AG20443 (cell line): ENCODE results near the gene CFAP54.
"Not testable (repeated sequence)": the region's sequence is repeated elsewhere in the genome, so short reads cannot be mapped to it uniquely, and the experiment has no call there.

Experiments used
- DNase-seq: peaks from one replicate; pipeline ENCODE4 v3.0.0; 2012; ENCODE audit warnings: low spot score, mixed read lengths

CFAP54 gene

GRCh38 chr12:96478011-96478410, 11.4 kb upstream of the CFAP54 start:
- no peak for DNase-seq

- DNase-seq, result no peak
These were observed 7.3 kb upstream of the CFAP54 start for GRCh38 chr12:96482086-96482485.

DNA sequence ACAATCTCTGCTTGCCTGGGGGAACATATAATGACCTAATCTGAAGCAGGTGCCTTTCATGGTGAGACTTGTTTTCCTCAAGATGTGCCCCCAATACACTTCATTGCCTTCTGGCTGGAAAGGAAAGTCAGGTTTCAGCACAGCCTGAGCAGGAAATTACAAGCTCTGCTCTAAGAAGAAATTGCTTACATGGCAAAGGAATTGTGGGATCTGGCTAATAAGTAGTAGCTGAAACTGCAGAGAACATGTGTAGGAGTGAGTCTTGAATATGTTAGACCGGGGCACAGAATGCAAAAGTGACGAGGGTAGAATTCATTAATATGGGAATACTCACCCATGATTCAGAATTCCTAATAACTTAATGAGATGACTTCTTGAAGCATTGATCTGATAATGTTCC, 6.3 kb upstream of the CFAP54 start:
- no peak for DNase-seq

DNA sequence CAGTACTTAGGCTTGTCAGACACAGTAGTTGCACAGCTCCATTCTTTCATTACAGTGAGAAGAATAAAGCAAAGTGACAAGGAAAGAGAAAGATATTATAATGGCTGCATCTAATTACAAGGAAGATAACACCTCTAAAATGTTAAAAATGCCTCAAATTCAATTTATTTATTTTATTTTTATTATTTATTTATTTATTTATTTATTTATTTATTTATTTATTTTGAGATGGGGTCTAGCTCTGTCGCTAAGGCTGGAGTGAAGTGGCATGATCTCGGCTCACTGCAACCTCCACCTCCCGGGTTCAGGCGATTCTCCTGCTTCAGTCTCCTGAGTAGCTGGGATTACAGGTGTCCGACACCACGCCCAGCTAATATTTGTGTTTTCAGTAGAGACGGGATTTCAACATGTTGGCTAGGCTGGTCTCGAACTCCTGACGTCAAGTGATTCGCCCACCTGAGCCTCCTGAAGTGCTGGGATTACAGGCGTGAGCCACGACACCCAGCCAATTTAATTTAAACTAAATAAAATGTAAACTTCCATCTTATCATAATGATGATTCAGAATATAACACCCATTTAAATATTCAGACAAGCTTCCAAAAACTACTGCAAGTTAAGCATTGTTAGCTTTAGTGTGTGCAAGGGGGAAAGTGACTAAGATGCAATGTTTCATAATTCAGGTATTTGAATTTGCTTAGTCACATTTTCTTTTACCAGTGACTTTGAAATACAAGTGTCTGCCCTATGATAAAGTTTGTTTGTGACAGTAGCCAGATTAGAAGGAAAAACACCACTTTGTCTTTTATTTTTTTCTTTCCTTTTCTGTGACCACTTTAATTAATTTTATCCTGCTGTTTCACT, 2.4 kb upstream of the CFAP54 start:
- peak; percentile 55 for DNase-seq

GRCh38 chr12:96487634-96488033, 1.7 kb upstream of the CFAP54 start:
- DNase-seq, result no peak

DNA sequence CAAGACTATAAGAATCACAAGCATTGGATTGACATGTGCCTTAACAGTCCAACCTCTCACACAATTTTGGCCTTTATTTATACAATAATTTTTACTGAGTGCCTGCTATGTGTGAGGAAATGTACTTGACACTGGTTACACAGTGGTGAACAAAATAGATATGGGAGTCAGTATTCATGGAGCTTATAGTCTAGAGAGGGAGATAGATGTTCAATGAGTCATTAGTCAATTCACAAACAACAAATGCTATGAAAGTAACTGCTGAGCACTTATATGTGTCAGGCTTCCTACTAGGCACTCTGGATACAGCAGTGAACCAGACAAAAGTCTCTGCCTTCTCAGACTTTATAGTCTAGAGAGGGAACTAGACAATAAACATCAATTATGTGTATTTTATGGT, 3.7 kb downstream of the CFAP54 start:
- DNase-seq, result no peak

GRCh38 chr12:96494154-96494553, 4.8 kb downstream of the CFAP54 start:
- not testable (repeated sequence) for DNase-seq

DNA sequence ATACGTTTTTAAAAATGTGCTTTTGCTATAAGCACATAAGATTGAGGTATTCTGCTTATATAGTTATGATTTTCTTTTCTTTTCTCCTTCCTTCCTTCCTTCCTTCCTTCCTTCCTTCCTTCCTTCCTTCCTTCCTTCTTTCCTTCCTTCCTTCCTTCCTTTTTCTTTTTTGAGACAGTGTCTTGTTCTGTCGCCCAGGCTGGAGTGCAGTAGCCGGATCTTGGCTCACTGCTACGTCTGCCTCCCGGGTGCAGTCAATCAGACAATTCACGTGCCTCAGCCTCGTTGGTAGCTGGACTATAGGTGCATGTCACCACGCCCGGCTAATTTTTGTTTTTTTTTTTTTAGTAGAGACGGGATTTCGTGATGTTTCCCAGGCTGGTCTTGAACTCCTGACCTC, 5.8 kb downstream of the CFAP54 start:
- no peak for DNase-seq

DNA sequence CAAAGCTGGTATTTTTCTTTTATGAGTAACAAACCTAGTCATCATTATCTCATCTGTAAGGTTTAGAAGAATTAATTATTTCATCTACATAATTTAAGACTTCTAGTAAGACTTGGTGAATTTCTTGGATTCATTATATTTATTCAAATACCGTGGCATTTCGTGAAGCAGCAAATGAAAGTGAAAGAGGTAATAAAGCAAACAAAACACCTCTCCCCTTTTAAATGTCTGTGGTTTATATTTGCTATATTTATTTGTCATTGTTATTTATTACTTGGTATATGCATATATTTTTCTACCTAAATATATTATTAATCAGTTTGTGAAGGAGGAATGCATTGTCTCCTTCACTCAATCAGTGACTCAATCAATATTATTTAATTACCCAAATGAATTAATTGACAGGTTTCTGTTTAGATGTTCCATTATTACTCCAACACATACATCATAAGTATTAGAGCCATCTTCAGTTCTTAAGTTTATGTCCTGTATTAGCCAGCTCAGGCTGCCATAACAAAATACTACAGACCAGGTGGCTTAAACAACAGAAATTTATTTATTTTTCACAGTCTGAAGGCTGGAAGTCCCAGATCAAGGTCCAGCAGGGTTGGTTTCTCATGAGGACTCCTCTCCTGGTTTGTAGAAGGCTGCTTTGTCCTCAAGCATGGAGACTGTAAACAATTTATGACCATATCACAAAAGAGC, 6.6 kb downstream of the CFAP54 start:
- DNase-seq, result no peak

DNA sequence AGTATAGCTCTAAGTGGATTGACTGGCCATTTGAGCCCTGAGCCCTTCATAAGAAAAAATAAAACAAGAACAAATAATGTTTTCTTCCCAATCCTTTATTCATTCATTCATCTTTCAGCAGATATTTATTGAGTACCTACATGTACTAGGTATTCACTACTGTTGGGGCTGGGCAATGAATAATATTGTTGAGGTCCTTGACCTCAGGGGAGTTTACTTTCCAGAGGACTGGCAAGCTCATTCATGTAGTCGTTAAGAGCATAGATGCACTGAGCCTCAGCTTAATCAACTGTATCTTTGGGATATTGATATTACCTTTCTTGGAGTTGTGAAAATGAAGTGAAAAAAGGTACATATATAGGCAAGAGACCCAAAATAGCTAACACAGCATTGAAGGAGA, 7.6 kb downstream of the CFAP54 start:
- no peak for DNase-seq

DNA sequence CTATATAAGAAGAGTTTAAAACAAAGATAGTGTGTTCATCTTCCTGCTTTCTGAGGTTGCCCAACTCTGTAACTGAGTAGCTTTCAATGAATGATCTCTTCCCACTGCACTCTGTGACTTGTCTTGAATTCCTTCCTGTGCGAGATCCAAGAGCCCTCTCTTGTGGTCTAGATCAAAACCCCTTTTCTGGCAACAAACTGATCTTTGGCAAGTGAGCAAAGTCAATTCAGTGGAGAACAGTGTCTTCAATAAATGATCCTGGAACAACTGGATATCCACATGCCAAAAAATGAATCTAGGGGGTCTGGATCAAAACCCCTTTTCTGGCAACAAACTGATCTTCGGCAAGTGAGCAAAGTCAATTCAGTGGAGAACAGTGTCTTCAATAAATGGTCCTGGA, 8.5 kb downstream of the CFAP54 start:
- no peak for DNase-seq

- peak; percentile 27 for DNase-seq
These were observed 11.3 kb downstream of the CFAP54 start for GRCh38 chr12:96500693-96501092.

DNA sequence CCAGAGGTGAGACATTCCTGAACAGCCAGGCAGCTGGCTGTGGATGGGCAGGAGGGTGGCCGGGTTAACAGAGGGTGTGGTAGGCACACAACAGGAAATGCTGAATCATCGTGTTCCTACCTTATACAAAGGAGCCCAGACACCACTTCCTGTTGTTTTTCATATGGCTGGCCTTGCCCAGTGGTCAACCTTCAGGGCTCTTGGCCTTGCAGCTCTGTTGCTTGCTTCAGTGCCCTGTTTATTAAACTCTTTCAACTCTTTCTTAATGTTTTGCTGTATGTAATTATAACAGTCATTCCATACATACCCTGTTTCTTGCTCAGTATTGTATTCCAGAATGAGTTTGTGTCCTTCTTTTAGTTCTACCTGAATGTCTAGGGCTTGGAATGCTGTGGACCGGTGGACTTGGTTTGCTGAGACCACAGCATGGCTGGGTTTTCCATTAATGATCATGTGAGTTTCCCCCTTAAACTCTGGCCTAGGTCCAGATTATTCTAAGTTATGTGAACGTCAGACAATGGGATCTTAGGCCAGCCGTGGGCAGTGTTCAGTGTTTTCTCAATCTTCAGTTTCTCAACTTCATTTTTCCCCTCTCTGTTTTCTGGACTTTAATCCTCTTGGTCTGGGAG, 11.9 kb downstream of the CFAP54 start:
- DNase-seq, result peak; percentile 57

DNA sequence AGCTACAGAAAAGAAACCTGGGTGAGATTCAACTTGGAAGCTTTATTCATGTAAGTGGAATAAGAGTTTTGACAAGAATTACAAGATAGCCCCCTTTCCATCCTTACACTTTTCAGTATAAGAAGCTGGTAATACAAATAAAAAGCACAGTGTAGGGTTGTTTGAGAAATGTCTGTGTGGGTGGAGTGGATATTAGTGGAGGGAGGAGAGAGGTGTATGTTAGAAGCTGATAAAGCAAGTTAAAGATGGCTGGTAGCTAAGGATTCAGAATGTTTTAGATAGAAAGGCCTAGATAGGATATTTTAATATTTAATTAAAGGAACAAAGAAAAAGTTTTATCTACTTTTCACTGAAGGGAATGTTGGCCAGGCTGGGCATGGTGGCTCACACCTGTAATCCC, 12.5 kb downstream of the CFAP54 start:
- no peak for DNase-seq

- DNase-seq, result no peak
These were observed 13.1 kb downstream of the CFAP54 start for GRCh38 chr12:96502477-96502876.

- DNase-seq, result no peak
These were observed 13.7 kb downstream of the CFAP54 start for GRCh38 chr12:96502949-96503532.

DNA sequence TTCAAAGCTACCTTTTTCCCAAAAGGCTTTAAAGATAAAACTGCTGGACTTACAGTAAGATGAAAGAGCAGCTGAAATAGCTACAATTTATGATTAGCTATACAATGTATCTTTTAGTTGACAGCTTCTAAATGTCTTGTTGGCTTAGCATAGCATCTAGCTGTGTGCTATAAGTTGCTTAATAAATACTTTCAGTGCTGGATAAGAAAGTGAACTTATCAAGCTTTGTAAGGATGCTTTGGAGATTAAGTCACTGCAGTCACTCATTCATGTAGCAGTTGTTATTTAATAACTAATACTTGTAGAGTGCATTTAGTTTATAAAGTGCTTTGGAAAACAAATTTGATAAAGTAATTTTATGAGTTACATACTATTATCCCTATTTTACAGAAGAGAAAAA, 14.6 kb downstream of the CFAP54 start:
- DNase-seq, result no peak

DNA sequence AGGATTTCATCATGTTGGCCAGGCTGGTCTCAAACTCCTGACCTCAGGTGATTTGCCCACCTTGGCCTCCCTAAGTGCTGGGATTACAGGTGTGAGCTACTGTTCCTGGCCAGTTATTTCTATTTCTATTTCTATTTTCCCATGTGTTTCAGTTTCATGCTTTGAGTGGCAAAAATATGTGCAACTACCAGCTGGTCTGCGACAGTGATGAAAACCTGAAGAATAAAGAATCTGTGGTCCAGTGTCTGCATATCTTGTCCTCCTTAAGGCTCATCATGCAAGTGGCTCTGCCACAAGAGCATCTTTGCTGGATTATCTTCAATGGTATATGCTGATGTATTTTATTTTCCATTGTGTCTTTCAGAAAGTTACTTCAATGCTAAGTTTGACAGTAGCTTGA, 17.4 kb downstream of the CFAP54 start:
- DNase-seq, result no peak

- DNase-seq, result peak; percentile 38
These were observed 21.0 kb downstream of the CFAP54 start for GRCh38 chr12:96510306-96510764.

DNA sequence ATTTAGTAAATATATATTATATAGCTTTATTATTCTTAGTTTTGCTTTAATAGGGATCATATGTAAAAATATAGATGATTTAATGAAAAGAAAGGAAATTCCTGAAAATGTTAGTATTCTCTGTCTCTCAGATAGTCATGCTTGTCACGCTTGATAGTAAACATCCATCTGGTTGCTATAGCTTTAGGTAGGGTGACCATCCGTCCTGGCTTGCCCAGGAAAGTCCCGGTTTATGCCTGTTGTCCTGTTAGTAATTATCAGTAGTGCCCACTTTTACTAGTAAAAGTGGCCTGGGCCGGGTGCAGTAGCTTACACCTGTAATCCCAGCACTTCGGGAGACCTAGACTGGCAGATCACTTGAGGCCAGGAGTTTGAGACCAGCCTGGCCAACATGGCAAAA, 23.8 kb downstream of the CFAP54 start:
- no peak for DNase-seq

DNA sequence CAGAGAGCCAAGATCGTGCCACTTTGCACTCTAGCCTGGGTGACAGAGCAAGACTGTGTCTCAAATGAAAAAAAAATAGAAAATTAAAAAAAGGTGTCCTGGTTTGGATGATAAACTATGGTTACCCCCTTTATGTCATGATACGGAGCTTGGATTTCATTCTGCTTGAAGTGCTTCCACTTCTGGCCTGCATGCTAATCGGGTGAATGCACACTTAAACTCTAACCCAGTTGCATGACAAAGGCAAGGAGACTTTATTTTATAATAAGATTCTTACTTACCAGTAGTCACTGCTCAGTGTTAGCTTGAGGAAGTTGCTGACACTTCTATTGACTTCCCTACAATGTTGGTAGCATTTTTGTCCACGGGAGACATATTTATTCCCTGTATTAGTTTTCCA, 24.3 kb downstream of the CFAP54 start:
- no peak for DNase-seq

- peak; percentile 18 for DNase-seq
These were observed 25.0 kb downstream of the CFAP54 start for GRCh38 chr12:96514328-96514727.
